Common myeloid progenitor, CD34-positive (primary cell): ENCODE results near the gene SELENOW.
"Not testable (repeated sequence)": the region's sequence is repeated elsewhere in the genome, so short reads cannot be mapped to it uniquely, and the experiment has no call there.

Experiments used
- CTCF ChIA-PET: fragments of 350-600 bp; sonication (Branson Sonifier 250); formaldehyde crosslinking; loops from one replicate; lab custom pipeline; 2021; ENCODE audit warnings: antibody characterized with exemption; lab: Charles Lee
- POLR2A ChIA-PET: fragments of 350-600 bp; sonication (Branson Sonifier 250); formaldehyde crosslinking; loops from one replicate; lab custom pipeline; 2021; ENCODE audit warnings: antibody characterized with exemption; lab: Charles Lee
- DNase-seq, 3 donors: peaks; one replicate each; pipeline versions ENCODE4 v3.0.0 to v3.0.0-alpha.2; 2013
- H3K27ac ChIP-seq, 2 experiments: 1 replicate in 1 of 2; 2 replicates in 1 of 2; pipeline ENCODE4 v1.7.0; 2013; ENCODE audit warnings: inconsistent platforms in 2 of 2, low read length in 2 of 2, mild to moderate bottlenecking in 2 of 2, low read depth in 1 of 2, moderate library complexity in 1 of 2; ENCODE audit not compliant: severe bottlenecking in 2 of 2, insufficient read depth in 1 of 2, poor library complexity in 1 of 2
- H3K27me3 ChIP-seq, 5 experiments: replicated peaks in 2 of 5; 1 replicate in 3 of 5; 2 replicates in 2 of 5; pipeline versions ENCODE4 v1.6.1 to v1.7.0; 2013; ENCODE audit warnings: low read length in 4 of 5, mild to moderate bottlenecking in 2 of 5, moderate library complexity in 2 of 5, inconsistent platforms in 1 of 5; ENCODE audit not compliant: insufficient read depth in 5 of 5, control insufficient read depth in 4 of 5
- H3K36me3 ChIP-seq, 4 experiments: 1 replicate in 2 of 4; 2 replicates in 2 of 4; pipeline versions ENCODE4 v1.6.1 to v1.7.0; 2013; ENCODE audit warnings: low read length in 3 of 4, control low read depth in 1 of 4, mild to moderate bottlenecking in 1 of 4; ENCODE audit not compliant: control insufficient read depth in 4 of 4, insufficient read depth in 4 of 4
- H3K4me1 ChIP-seq, 4 experiments: 1 replicate in 3 of 4; 2 replicates in 1 of 4; pipeline versions ENCODE4 v1.6.1 to v1.7.1; 2013; ENCODE audit warnings: low read length in 3 of 4, mild to moderate bottlenecking in 3 of 4, control low read depth in 1 of 4, inconsistent platforms in 1 of 4, moderate library complexity in 1 of 4; ENCODE audit not compliant: control insufficient read depth in 4 of 4, insufficient read depth in 4 of 4; ENCODE audit errors: control extremely low read depth in 1 of 4
- H3K4me3 ChIP-seq, 7 experiments: 1 replicate in 4 of 7; 2 replicates in 3 of 7; pipeline versions ENCODE4 v1.5.1 to v1.7.0; 2013; ENCODE audit warnings: mild to moderate bottlenecking in 7 of 7, low read length in 6 of 7, moderate library complexity in 6 of 7, inconsistent platforms in 2 of 7, low read depth in 2 of 7, control low read depth in 1 of 7; ENCODE audit not compliant: insufficient read depth in 4 of 7, control insufficient read depth in 1 of 7; ENCODE audit errors: extremely low read depth in 1 of 7
- H3K9me3 ChIP-seq, 5 experiments: 1 replicate in 4 of 5; 2 replicates in 1 of 5; pipeline versions ENCODE4 v1.6.1 to v1.7.1; 2013; ENCODE audit warnings: low read length in 4 of 5, mild to moderate bottlenecking in 2 of 5, inconsistent platforms in 1 of 5, low read depth in 1 of 5, moderate library complexity in 1 of 5; ENCODE audit not compliant: control insufficient read depth in 4 of 5, insufficient read depth in 2 of 5; ENCODE audit errors: control extremely low read depth in 1 of 5
- WGBS: methylation state at CpG from one replicate; pipeline ENCODE4 v1.1.5; 2013; ENCODE audit not compliant: insufficient coverage; 5-methylcytosine and 5-hydroxymethylcytosine counted together

Gene SELENOW

GRCh38 chr19:47801270-47801669 is 22.8 kb downstream of the SELENOW start:
- DNase-seq: no peak
- WGBS: 100% methylated on average over 1 of the region's 4 CpGs
- no peak overlapping the region for H3K4me3 ChIP-seq
- H3K27ac ChIP-seq: no peak overlapping the region
- H3K36me3 ChIP-seq: no peaks in the 10 kb centered on the region
- peaks cover 0 to 11% (median 2%) of the 10 kb centered on the region in 5 experiments for H3K27me3 ChIP-seq
- peaks cover 0 to 5% (median 0%) of the 10 kb centered on the region in 5 experiments for H3K9me3 ChIP-seq
- CTCF ChIA-PET: interaction anchor here (2.4 kb wide), 1 partner anchor 12 kb away, joined by 5 read pairs; no protein-coding TSS in a partner anchor
- POLR2A ChIA-PET: no interaction called here
- H3K4me1 ChIP-seq: no peaks in the 10 kb centered on the region

- H3K4me3 ChIP-seq: no peak overlapping the region
- no peak overlapping the region for H3K27ac ChIP-seq
- 98% methylated on average over 11 of the region's 25 CpGs for whole genome bisulfite sequencing
- ChIA-PET CTCF (no interaction called here), POLR2A (no interaction called here)
- DNase-seq: no peak
- H3K27me3 ChIP-seq: peaks cover 0 to 11% (median 2%) of the 10 kb centered on the region in 5 experiments
- no peaks in the 10 kb centered on the region for H3K4me1 ChIP-seq
- no peaks in the 10 kb centered on the region for H3K36me3 ChIP-seq
- peaks cover 0 to 5% (median 0%) of the 10 kb centered on the region in 5 experiments for H3K9me3 ChIP-seq
Measured at GRCh38 chr19:47802521-47803043, 24.1 kb downstream of the SELENOW start.

- POLR2A ChIA-PET, H3K9me3 ChIP-seq, H3K36me3 ChIP-seq, H3K27me3 ChIP-seq, CTCF ChIA-PET, H3K27ac ChIP-seq, H3K4me3 ChIP-seq, DNase-seq, H3K4me1 ChIP-seq: not testable (repeated sequence)
- 87% methylated on average over 3 of the region's 21 CpGs for WGBS
Measured at GRCh38 chr19:47803148-47803547, 24.6 kb downstream of the SELENOW start.

GRCh38 chr19:47803671-47804070 is 25.2 kb downstream of the SELENOW start:
- DNase-seq, H3K4me3 ChIP-seq, H3K9me3 ChIP-seq, H3K36me3 ChIP-seq, H3K27ac ChIP-seq, H3K4me1 ChIP-seq, POLR2A ChIA-PET, CTCF ChIA-PET, H3K27me3 ChIP-seq: not testable (repeated sequence)
- no CpG with 5 or more reads among the region's 12 CpGs for WGBS

GRCh38 chr19:47804451-47804850 is 25.9 kb downstream of the SELENOW start, which contains the start of gene TPRX1:
TSS of gene TPRX1 (minus strand) at chr19:47804551. CDS start at chr19:47804539, 12 bp downstream.
- H3K27ac ChIP-seq, H3K36me3 ChIP-seq, DNase-seq, POLR2A ChIA-PET, H3K4me3 ChIP-seq, H3K4me1 ChIP-seq, CTCF ChIA-PET, H3K9me3 ChIP-seq, H3K27me3 ChIP-seq: not testable (repeated sequence)
- WGBS: 94% methylated on average over 3 of the region's 5 CpGs

GRCh38 chr19:47805313-47805712 is 26.8 kb downstream of the SELENOW start:
- POLR2A ChIA-PET: no interaction called here
- H3K27me3 ChIP-seq: peaks cover 0 to 3% (median 0%) of the 10 kb centered on the region in 5 experiments

GRCh38 chr19:47806435-47806834 is 27.9 kb downstream of the SELENOW start:
- POLR2A ChIA-PET: no interaction called here
- Histone ChIP-seq H3K27me3 (peaks cover 0 to 3% (median 0%) of the 10 kb centered on the region in 5 experiments), H3K4me1 (no peaks in the 10 kb centered on the region), H3K36me3 (no peaks in the 10 kb centered on the region), H3K9me3 (peaks cover 0 to under 1% (median 0%) of the 10 kb centered on the region in 5 experiments), H3K27ac (no peak overlapping the region), H3K4me3 (no peak overlapping the region)
- no peak for DNase-seq
- CTCF ChIA-PET: interaction anchor here (1.2 to 1.6 kb wide), 2 partner anchors 10 to 15 kb away, joined by 3 to 7 read pairs; no protein-coding TSS in a partner anchor
- 98% methylated on average over 5 of the region's 6 CpGs for WGBS

More at GRCh38 chr19:47805313-47805712, 26.8 kb downstream of the SELENOW start:
- 93% methylated on average over 10 of the region's 10 CpGs for WGBS
- no peak for DNase-seq
- peaks cover 0 to 5% (median 0%) of the 10 kb centered on the region in 5 experiments for H3K9me3 ChIP-seq
- CTCF ChIA-PET: interaction anchor here (1.6 kb wide), 1 partner anchor 14 kb away, joined by 7 read pairs; no protein-coding TSS in a partner anchor
- H3K4me1 ChIP-seq: no peaks in the 10 kb centered on the region
- no peak overlapping the region for H3K27ac ChIP-seq
- no peaks in the 10 kb centered on the region for H3K36me3 ChIP-seq
- no peak overlapping the region for H3K4me3 ChIP-seq
